OCI-LY1 (cell line): ENCODE results near the gene IQGAP3.

Experiments
- CTCF ChIP-seq: fragments of 200-600 bp; sonication (generic), shearing (Covaris generic); IDR thresholded peaks from 2 replicates; pipeline ENCODE4 v1.5.1; 2017; ENCODE audit warnings: mild to moderate bottlenecking, antibody characterized with exemption, low read length, moderate library complexity, mixed read lengths
- EZH2 ChIP-seq: fragments of 200-600 bp; sonication (generic), shearing (Covaris generic); IDR thresholded peaks from 2 replicates; pipeline ENCODE4 v1.8.0; 2017; ENCODE audit warnings: borderline replicate concordance, mixed run types, mild to moderate bottlenecking, antibody characterized with exemption, low read length, moderate library complexity, mixed read lengths

DNA sequence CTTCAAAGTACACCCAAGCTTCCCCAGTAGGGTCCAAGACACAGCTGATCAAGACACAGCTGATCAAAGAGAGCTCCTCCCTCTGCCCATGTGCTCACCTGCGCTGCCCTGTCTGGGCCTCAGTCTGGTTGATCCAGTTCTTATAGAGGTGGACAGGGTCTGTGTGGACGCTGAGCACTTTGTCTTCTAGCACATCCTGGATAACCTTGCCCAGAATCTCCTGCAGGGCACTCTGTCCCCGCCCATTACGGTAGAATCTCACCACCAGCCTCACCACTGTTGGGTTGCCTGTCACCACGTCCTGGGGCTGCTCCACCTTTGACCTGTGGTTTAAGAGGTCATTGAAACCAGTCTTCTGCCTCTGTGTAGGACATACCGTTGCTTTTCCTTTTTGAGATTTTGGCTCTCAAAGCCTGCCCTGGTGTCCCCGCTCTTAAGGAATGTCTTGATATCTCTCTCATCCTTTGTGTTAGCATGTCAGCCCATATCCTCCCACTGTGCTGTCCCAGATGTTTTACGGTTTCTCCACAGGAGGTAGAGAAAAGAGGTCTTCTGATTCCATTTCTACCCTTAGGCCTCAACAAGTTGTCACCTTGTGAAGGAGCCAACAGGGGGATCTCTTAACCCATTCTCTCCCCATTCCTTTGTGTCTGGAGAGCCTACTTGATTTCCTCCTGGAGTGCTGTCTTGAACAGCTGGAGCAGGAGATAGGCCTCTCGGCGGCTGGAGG is 33.5 kb downstream of the IQGAP3 start:
- no peak for TF ChIP-seq CTCF
- no peak for TF ChIP-seq EZH2
